Liver (tissue), 3 donors: ENCODE results near the gene LPP.

Source experiments
- ATF3 ChIP-seq: IDR thresholded peaks from 2 replicates; pipeline ENCODE4 v1.6.1; 2016; ENCODE audit warnings: antibody characterized with exemption
- CTCF ChIP-seq: fragments of 150-350 bp; IDR thresholded peaks from 2 replicates; pipeline ENCODE4 v1.5.1; 2017; ENCODE audit warnings: improper control_type of control experiment, low read depth, low read length; ENCODE audit not compliant: missing input control
- EGR1 ChIP-seq, 2 donors: IDR thresholded peaks; 2 replicates each; pipeline ENCODE4 v1.6.1; 2016 to 2018; ENCODE audit warnings: antibody characterized with exemption in 2 of 2, low read depth in 2 of 2
- FOXA1 ChIP-seq: IDR thresholded peaks from 2 replicates; pipeline ENCODE4 v1.6.1; 2016; ENCODE audit warnings: antibody characterized with exemption
- GABPA ChIP-seq, 2 donors: IDR thresholded peaks in 1 of 2; conservative IDR thresholded peaks in 1 of 2; 2 replicates each; pipeline ENCODE4 v1.6.1; 2016; ENCODE audit warnings: antibody characterized with exemption in 2 of 2, mild to moderate bottlenecking in 1 of 2, moderate library complexity in 1 of 2
- MAX ChIP-seq: IDR thresholded peaks from 2 replicates; pipeline ENCODE4 v1.6.1; 2016; ENCODE audit warnings: antibody characterized with exemption
- NR2F2 ChIP-seq: IDR thresholded peaks from 2 replicates; pipeline ENCODE4 v1.6.1; 2016; ENCODE audit warnings: antibody characterized with exemption
- RAD21 ChIP-seq, 2 donors: IDR thresholded peaks; 2 replicates each; pipeline ENCODE4 v1.6.1; 2016; ENCODE audit warnings: antibody characterized with exemption in 2 of 2, mild to moderate bottlenecking in 2 of 2
- REST ChIP-seq: IDR thresholded peaks from 2 replicates; pipeline ENCODE4 v1.6.1; 2016; ENCODE audit warnings: antibody characterized with exemption, mild to moderate bottlenecking
- RXRA ChIP-seq, 2 donors: IDR thresholded peaks; 2 replicates each; pipeline ENCODE4 v1.6.1; 2017 to 2018; ENCODE audit warnings: antibody characterized with exemption in 2 of 2, mild to moderate bottlenecking in 1 of 2
- SP1 ChIP-seq: IDR thresholded peaks from 2 replicates; pipeline ENCODE4 v1.6.1; 2018; ENCODE audit warnings: antibody characterized with exemption, mild to moderate bottlenecking
- TAF1 ChIP-seq: conservative IDR thresholded peaks from 2 replicates; pipeline ENCODE4 v1.6.1; 2016; ENCODE audit warnings: antibody characterized with exemption, mild to moderate bottlenecking
- YY1 ChIP-seq: IDR thresholded peaks from 2 replicates; pipeline ENCODE4 v1.6.1; 2016; ENCODE audit warnings: antibody characterized with exemption, mild to moderate bottlenecking
- ZBTB33 ChIP-seq: IDR thresholded peaks from 2 replicates; pipeline ENCODE4 v1.6.1; 2016; ENCODE audit warnings: antibody characterized with exemption
- donor health status: healthy.
- donor health status: healthy.

- TF ChIP-seq EGR1 (IDR thresholded peaks at IDR 0.05; ENCODE audit: low read depth in 2 of 2) (no peak), CTCF (no peak), SP1 (peak; percentile 60), TAF1 (no peak), ZBTB33 (no peak), YY1 (no peak), RAD21 (IDR thresholded peaks at IDR 0.05) (peak; percentile 44 to 64), REST (no peak), MAX (no peak), ATF3 (no peak), FOXA1 (no peak), RXRA (IDR thresholded peaks at IDR 0.05) (peak; percentile 57 to 59), NR2F2 (peak; percentile 81), GABPA (IDR thresholded peaks at IDR 0.05 in 1 of 2, conservative IDR thresholded peaks at IDR 0.05 in 1 of 2) (no peak)
Measured at GRCh38 chr3:188270423-188270972, 116.5 kb downstream of the LPP start.
